Ascending aorta (tissue), 2 donors: ENCODE data around the gene TTC21A. TPM values are rescaled to one million over a fixed set of nuclear protein-coding genes. Genes with fewer than 3 reads are reported as not detected.

Experiments
- DNase-seq, 2 donors: peaks; one replicate each; pipeline ENCODE4 v3.0.0-alpha.2; 2019; ENCODE audit warnings: low spot score in 2 of 2
- H3K27ac ChIP-seq, 2 donors: fragments of 200-600 bp; sonication (generic); one replicate each; pipeline ENCODE4 v1.5.1; 2016 to 2017; ENCODE audit warnings: mild to moderate bottlenecking in 1 of 2
- H3K27me3 ChIP-seq: fragments of 200-600 bp; sonication (generic); one replicate; pipeline ENCODE4 v1.5.1; 2017
- H3K36me3 ChIP-seq, 2 donors: fragments of 200-600 bp; sonication (generic); one replicate each; pipeline ENCODE4 v1.5.1; 2016
- H3K4me1 ChIP-seq, 2 donors: fragments of 200-600 bp; sonication (generic); one replicate each; pipeline ENCODE4 v1.5.1; 2016 to 2017; ENCODE audit warnings: mild to moderate bottlenecking in 1 of 2
- H3K4me3 ChIP-seq, 2 donors: fragments of 200-600 bp; sonication (generic); one replicate each; pipeline ENCODE4 v1.5.1; 2016 to 2017; ENCODE audit warnings: mild to moderate bottlenecking in 1 of 2
- H3K9me3 ChIP-seq, 2 donors: fragments of 200-600 bp; sonication (generic); one replicate each; pipeline ENCODE4 v1.5.1; 2016
- intact Hi-C: fragments of 100-400 bp; cut with DNase I; formaldehyde crosslinking; loops from one replicate; pipeline ENCODE4 v1.15.1; 2023
- total RNA-seq: library from RNA; depleted of rRNA; stranded (reverse); fragments of >200 nt; gene quantifications from one replicate; pipeline ENCODE4 v1.1.0, GENCODE V29; 2016
- TF ChIP-seq, protein P1 (sequence below), 3 experiments: fragments of 200-600 bp in 2 of 3; fragments of 450-650 bp in 1 of 3; sonication (generic) in 2 of 3; IDR thresholded peaks; one replicate each; pipeline ENCODE4 v1.5.1; 2016 to 2019; ENCODE audit warnings: antibody characterized with exemption in 3 of 3, mild to moderate bottlenecking in 1 of 3, moderate library complexity in 1 of 3

TTC21A gene
- total RNA-seq, 1 donor from 2014 or later, result 0.43 TPM

DNA sequence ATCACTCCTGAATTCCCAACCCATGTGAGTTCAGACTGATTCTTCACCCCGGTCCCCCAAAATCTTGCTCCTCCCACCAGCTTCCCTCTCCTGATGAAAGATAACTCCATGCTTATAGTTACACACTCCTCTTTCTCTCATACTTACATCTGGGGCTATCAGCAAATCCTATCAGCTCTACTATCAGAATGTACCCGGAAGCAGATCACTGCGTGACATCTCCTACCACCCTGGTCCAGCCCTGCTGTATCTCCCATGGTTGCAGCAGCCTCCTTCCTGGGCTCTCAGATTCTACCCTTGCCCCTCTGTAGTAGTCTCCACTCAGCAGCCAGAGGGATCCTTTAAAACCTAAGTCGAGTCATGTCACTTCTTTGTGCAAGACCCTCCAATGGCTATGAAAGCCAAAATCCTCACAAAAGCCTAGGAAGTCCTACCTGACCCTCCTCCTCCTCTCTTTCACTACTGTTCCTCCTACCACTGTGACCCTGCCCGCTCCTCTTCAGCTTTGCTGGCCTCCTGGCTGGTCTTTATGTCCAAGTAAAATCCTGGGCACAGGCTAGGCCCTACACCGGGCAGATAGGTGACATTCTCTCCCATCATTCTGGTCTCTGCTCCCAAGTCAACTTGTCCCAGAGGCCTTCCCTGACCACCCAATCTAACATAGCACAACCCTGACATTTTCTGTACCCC, 68.7 kb downstream of the TTC21A start:
- Histone ChIP-seq H3K27me3 (no peaks in the 10 kb centered on the region), H3K9me3 (no peaks in the 10 kb centered on the region), H3K4me1 (peaks cover 19 to 32% of the 10 kb centered on the region in 2 donors), H3K4me3 (no peak overlapping the region), H3K36me3 (no peaks in the 10 kb centered on the region), H3K27ac (peak overlapping the region; percentile 93 to 94)
- intact Hi-C loops, result no loop called here
- no peak for DNase-seq
- TF ChIP-seq, protein P1, sequence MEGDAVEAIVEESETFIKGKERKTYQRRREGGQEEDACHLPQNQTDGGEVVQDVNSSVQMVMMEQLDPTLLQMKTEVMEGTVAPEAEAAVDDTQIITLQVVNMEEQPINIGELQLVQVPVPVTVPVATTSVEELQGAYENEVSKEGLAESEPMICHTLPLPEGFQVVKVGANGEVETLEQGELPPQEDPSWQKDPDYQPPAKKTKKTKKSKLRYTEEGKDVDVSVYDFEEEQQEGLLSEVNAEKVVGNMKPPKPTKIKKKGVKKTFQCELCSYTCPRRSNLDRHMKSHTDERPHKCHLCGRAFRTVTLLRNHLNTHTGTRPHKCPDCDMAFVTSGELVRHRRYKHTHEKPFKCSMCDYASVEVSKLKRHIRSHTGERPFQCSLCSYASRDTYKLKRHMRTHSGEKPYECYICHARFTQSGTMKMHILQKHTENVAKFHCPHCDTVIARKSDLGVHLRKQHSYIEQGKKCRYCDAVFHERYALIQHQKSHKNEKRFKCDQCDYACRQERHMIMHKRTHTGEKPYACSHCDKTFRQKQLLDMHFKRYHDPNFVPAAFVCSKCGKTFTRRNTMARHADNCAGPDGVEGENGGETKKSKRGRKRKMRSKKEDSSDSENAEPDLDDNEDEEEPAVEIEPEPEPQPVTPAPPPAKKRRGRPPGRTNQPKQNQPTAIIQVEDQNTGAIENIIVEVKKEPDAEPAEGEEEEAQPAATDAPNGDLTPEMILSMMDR (IDR thresholded peaks at IDR 0.05), result no peak

DNA sequence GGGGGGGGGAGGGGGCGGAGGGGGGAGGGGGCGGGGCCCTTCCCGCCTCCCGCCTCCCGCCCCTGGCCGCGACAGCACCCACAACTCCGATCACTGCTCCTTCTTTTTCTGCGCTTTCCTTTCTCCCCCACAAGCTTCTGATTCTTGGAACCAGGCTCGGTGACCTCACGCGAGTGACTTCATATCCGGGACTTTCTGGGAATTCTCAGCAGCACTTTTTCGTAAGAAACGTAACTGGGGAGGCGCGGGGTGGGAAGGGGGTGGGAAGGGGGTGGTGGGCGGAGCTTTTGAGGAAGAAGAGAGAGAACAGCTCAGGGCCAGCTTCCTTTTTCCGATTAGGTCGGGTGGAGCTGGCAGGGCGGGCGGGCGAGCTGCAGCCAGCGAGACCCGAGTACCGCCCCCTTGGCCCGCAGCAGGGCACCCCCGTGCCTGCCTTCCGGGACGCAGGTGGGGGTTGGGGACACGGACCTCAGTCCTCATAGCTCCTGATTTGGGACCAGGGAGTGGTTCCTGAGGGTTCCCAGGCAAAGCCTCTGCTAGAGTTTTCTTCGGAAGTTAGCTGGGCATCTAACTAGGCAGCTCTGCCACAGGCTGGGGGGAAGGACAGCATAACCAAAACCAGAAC, 70.3 kb downstream of the TTC21A start:
- TF ChIP-seq, protein P1 (IDR thresholded peaks at IDR 0.05), result no peak
- intact Hi-C loops, result no loop called here
- Histone ChIP-seq H3K36me3 (no peaks in the 10 kb centered on the region), H3K9me3 (no peaks in the 10 kb centered on the region), H3K4me1 (peaks cover 19 to 37% of the 10 kb centered on the region in 2 donors), H3K27ac (peak overlapping the region; percentile 93 to 94), H3K27me3 (no peaks in the 10 kb centered on the region), H3K4me3 (peak overlapping the region; percentile 40 to 56)
- peak; percentile 84 to 97 for DNase-seq

DNA sequence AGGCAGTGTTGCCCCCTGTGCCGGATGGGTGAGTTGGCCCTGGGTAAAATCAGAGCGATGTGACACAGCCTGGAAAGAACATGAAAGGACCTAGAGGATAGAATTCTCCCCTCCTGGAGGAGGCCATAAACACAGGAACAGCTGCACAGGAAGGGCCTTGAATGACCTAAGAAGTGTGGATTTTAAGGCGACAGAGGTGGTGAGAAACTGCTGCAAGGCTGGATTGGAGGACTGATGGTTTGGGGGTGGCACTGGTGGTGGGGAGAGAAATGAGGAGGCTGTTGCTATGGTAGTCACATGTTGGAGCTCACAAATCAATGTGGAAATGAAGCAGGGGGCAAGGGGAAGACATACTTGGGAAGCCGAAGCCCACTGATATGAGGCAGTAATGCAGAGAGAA, 71.1 kb downstream of the TTC21A start:
- Histone ChIP-seq H3K27me3 (no peaks in the 10 kb centered on the region), H3K9me3 (no peaks in the 10 kb centered on the region), H3K36me3 (no peaks in the 10 kb centered on the region), H3K27ac (peak overlapping the region; percentile 93 to 94), H3K4me3 (peak overlapping the region; percentile 40 to 56), H3K4me1 (peaks cover 19 to 37% of the 10 kb centered on the region in 2 donors)
- DNase-seq, result no peak
- TF ChIP-seq, protein P1 (IDR thresholded peaks at IDR 0.05), result no peak
- intact Hi-C loops, result no loop called here

DNA sequence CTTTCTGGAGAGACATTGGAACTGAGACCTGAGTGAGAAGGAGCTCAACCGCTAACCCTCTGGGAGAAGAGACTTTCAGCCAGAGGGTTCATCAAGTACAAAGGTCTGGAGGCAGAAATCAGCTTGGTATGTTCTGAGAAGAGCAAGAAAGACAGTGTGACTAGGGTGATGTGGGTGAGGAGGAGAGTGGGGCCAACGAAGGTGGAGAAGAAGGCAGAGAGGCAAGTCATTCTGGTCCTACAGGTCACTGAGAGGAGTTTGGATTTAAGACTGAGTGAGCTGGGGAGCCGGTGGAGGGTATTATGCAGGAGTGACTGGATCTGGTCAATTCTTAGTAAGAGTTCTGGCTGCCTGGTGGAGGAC, 72.7 kb downstream of the TTC21A start:
- peaks cover 19 to 37% of the 10 kb centered on the region in 2 donors for H3K4me1 ChIP-seq
- H3K36me3 ChIP-seq, result no peaks in the 10 kb centered on the region
- TF ChIP-seq, protein P1 (IDR thresholded peaks at IDR 0.05), result no peak
- H3K27me3 ChIP-seq, result no peaks in the 10 kb centered on the region
- no peak for DNase-seq
- H3K4me3 ChIP-seq, result peak overlapping the region; percentile 49 to 54
- intact Hi-C loops, result loop anchor here (2.0 to 10.0 kb wide), 3 partner anchors 45 to 202 kb away; partner anchors contain the start of genes GORASP1, SLC25A38 and TTC21A
- no peaks in the 10 kb centered on the region for H3K9me3 ChIP-seq
- H3K27ac ChIP-seq, result peak overlapping the region; percentile 93 to 94

DNA sequence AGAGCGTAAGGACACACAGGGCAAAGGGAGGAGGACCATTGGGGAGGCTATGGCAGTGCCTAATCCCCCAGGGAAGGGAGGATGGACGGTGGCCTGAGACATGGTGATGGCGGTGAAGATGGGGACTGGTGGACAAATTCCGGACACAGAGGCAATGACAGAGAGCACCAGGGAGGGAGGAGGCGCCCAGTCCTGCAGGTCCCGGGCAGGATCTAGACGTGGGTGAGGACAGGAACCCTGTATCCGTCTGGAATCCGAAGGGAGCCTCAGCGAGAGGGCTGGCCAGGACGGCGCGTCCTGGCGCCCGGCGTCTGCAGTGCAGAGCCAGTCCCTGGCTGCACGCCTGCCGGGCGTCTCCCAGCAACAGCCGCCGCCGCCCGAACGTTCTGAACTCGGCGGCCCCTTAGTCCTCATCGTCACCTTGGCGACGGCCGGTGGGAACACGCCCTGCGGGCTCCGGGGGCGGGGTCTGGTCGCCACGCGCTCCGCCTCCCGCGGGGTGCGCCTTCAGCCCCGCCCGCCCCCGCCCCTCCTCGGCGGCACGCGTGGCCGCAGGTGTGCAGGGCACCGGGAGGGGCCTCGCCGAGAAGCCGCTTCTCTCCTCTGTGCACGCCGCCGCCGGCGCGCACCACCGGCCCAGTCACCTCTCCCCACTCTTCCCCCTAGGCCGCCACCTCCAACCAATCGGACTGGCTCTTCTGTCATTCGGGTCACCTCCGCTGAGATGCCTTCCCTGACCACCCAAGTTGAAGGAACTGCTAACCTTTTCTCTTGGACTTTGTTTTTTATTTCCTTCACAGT, 73.3 kb downstream of the TTC21A start:
- Histone ChIP-seq H3K9me3 (no peaks in the 10 kb centered on the region), H3K4me3 (peak overlapping the region; percentile 49 to 54), H3K27ac (peak overlapping the region; percentile 93 to 94), H3K36me3 (no peaks in the 10 kb centered on the region), H3K4me1 (peaks cover 19 to 37% of the 10 kb centered on the region in 2 donors), H3K27me3 (no peaks in the 10 kb centered on the region)
- TF ChIP-seq, protein P1 (IDR thresholded peaks at IDR 0.05), result peak; percentile 19 to 35 (median 30)
- intact Hi-C loops, result loop anchor here (2.0 to 10.0 kb wide), 3 partner anchors 46 to 202 kb away; partner anchors contain the start of genes GORASP1, SLC25A38 and TTC21A
- peak; percentile 82 to 97 for DNase-seq
